ENCODE measurements around the gene LRRC27. TPM values are rescaled to one million over a fixed set of nuclear protein-coding genes. Genes with fewer than 3 reads are reported as not detected.
A peak's percentile ranks its signal among the peaks of the same experiment; 100 is the strongest.

LRRC27 gene
- 11.2 and 13.4 TPM in 2 replicates for total RNA-seq

DNA sequence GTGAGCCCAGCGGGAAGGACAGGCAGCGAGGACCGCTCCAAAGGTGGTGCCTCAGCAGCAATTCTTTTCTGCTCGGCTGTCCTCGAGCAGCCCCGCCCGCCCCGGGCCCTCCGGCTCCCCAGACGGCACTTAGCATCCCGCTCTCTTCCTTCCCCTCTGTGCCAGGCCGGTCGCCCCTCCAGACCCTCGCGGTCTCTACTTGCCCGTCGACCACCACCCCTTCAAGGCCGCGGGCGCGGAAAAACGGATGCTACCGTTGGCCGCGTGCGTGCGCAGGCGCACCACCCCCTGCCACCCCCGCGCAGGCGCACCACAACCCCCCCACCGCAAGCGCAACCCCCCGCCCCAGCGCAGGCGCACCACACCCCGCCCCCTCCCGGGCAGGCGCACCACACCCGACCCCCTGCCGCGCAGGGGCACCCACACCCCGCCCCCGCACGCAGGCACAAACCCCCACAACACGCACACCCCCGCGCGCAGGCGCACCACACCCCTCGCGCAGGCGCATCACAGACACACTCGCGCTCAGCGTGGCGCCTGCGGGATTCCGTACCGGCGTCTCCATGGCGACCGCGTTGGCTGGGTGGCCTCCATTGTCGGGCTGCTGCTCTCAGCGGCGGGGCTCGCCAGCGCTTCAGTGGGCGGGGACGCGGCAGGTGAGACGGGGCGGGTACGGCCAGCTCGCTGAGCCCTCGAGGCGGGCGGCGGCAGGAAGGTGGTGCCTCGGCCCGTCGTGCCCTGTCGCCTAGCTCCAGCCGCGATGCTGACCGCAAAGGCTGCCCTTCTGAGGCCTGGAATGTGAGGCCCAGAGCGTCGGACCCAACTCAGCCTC, at the start of gene LRRC27:
Gene LRRC27 (plus strand): TSS at position 593 of the 832 bp plus-strand sequence. CDS start 1,332 bp downstream, outside the sequence.
- no peaks in the 10 kb centered on the region for H3K27me3 ChIP-seq (ENCODE audit: insufficient read depth, low read length)
- no peak for TF ChIP-seq CTCF (IDR thresholded peaks at IDR 0.05; ENCODE audit: extremely low read depth, low read depth, low read length)

GRCh38 chr10:132282667-132283603, 49.1 kb upstream of the LRRC27 start:
- Histone ChIP-seq H2AFZ (ENCODE audit: low read length) (no peak overlapping the region), H3K4me2 (ENCODE audit: insufficient read depth, low read length) (no peak overlapping the region)
- peak; percentile 68 for DNase-seq (ENCODE audit: insufficient read length, low spot score, missing footprints)

More for the DNA sequence above, at the start of gene LRRC27:
- peak within 1 kb of the TSS; percentile 92 for H3K4me3 ChIP-seq (ENCODE audit: insufficient read depth, low read length)
- H3K9me3 ChIP-seq (ENCODE audit: low read depth, low read length) = no peaks in the 10 kb centered on the region
- no peaks in the 10 kb centered on the region for H3K36me3 ChIP-seq (ENCODE audit: insufficient read depth, low read length)
- peak within 1 kb of the TSS; percentile 94 for H3K4me2 ChIP-seq (ENCODE audit: insufficient read depth, low read length)
- H4K20me1 ChIP-seq (ENCODE audit: insufficient read depth, low read length) = peaks cover 7% of the 10 kb centered on the region
- peaks cover 24% of the 10 kb centered on the region for H3K4me1 ChIP-seq (ENCODE audit: insufficient read depth, low read length)
- peaks cover 55% of the 10 kb centered on the region for H3K79me2 ChIP-seq (ENCODE audit: insufficient read depth, low read length)
- DNase-seq (ENCODE audit: insufficient read length, low spot score, missing footprints) = peak; percentile 100
- peak within 1 kb of the TSS; percentile 66 for H3K27ac ChIP-seq (ENCODE audit: low read depth, low read length)
- H2AFZ ChIP-seq (ENCODE audit: low read length) = peak within 1 kb of the TSS; percentile 91

DNA sequence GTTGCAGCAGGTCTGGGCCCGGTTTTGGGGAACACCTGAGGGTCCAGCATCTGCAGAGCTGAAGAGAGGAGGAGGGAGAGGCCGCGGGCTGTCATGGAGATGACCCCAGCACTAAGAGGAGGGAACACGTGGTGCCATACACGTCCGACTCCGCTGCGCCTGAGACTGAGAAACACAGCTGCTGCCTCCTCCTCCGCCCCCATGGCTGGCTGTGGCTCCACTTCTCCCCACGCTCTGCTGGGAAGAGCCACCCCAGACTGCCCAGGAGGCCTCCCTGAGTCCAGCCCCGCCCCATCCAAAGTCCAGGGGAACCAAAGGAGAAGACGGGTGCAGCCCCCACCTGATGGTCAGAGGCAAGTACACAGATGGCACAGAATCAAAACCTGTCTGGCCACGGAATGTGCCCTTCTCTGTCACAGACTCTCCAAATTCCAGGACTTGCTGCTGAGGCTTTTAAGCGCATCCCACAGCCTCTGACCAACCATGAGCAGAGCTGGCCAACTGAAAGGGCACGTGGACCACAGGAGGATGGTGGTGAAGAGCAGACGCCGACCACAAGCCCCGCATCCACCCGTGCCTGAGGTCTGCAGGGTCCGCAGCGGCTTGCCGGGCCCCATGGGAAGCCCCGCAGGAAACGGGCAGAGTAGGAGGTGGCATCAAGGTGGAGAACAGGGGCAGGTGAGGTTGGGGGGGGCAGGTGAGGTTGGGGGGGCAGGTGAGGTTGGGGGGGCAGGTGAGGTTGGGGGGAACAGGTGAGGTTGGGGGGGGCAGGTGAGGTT, 48.2 kb upstream of the LRRC27 start:
- Histone ChIP-seq H3K4me3 (ENCODE audit: insufficient read depth, low read length) (no peak overlapping the region), H3K79me2 (ENCODE audit: insufficient read depth, low read length) (no peaks in the 10 kb centered on the region), H3K4me1 (ENCODE audit: insufficient read depth, low read length) (no peaks in the 10 kb centered on the region), H3K9me3 (ENCODE audit: low read depth, low read length) (no peaks in the 10 kb centered on the region), H3K36me3 (ENCODE audit: insufficient read depth, low read length) (no peaks in the 10 kb centered on the region), H2AFZ (ENCODE audit: low read length) (no peak overlapping the region), H4K20me1 (ENCODE audit: insufficient read depth, low read length) (peaks cover 4% of the 10 kb centered on the region), H3K27me3 (ENCODE audit: insufficient read depth, low read length) (peaks cover 9% of the 10 kb centered on the region), H3K27ac (ENCODE audit: low read depth, low read length) (no peak overlapping the region), H3K4me2 (ENCODE audit: insufficient read depth, low read length) (no peak overlapping the region)
- peak; percentile 58 for DNase-seq (ENCODE audit: insufficient read length, low spot score, missing footprints)
- TF ChIP-seq CTCF (IDR thresholded peaks at IDR 0.05; ENCODE audit: extremely low read depth, low read depth, low read length) = no peak

More at GRCh38 chr10:132282667-132283603, 49.1 kb upstream of the LRRC27 start:
- Histone ChIP-seq H3K4me1 (ENCODE audit: insufficient read depth, low read length) (no peaks in the 10 kb centered on the region), H3K36me3 (ENCODE audit: insufficient read depth, low read length) (no peaks in the 10 kb centered on the region), H3K9me3 (ENCODE audit: low read depth, low read length) (no peaks in the 10 kb centered on the region), H4K20me1 (ENCODE audit: insufficient read depth, low read length) (peaks cover 4% of the 10 kb centered on the region), H3K27ac (ENCODE audit: low read depth, low read length) (no peak overlapping the region), H3K27me3 (ENCODE audit: insufficient read depth, low read length) (peaks cover 1% of the 10 kb centered on the region), H3K79me2 (ENCODE audit: insufficient read depth, low read length) (no peaks in the 10 kb centered on the region), H3K4me3 (ENCODE audit: insufficient read depth, low read length) (no peak overlapping the region)
- no peak for TF ChIP-seq CTCF (IDR thresholded peaks at IDR 0.05; ENCODE audit: extremely low read depth, low read depth, low read length)

Measured in osteoblast (primary cell).